Renal cortex interstitium (tissue), 11 donors: ENCODE data around the gene KCNQ1. TPM values are rescaled to one million over a fixed set of nuclear protein-coding genes. Genes with fewer than 3 reads are reported as not detected.

Experiments
- DNase-seq, 11 donors: peaks; one replicate each; pipeline ENCODE4 v3.0.0-alpha.2; 2013; ENCODE audit warnings: low read depth in 9 of 11, low spot score in 4 of 11; ENCODE audit errors: extremely low read depth in 1 of 11
- polyA plus RNA-seq, 3 donors: library from polyadenylated mRNA; unstranded; fragments of 120-200 nt; gene quantifications; one replicate each; pipeline ENCODE4 v1.2.1, GENCODE V29; 2013; ENCODE audit not compliant: insufficient read length in 3 of 3

Gene KCNQ1
- polyA plus RNA-seq, 3 donors, result 9.2 to 13.2 (median 10.6) TPM

- DNase-seq, result no peak
Observed at GRCh38 chr11:2587976-2588748, 143.4 kb downstream of the KCNQ1 start.

- DNase-seq, result no peak
Observed at GRCh38 chr11:2588809-2589537, 144.2 kb downstream of the KCNQ1 start.

GRCh38 chr11:2589538-2589934 is 144.7 kb downstream of the KCNQ1 start:
- no peak for DNase-seq

GRCh38 chr11:2590131-2590964 is 145.5 kb downstream of the KCNQ1 start:
- no peak for DNase-seq

- no peak for DNase-seq
Observed at GRCh38 chr11:2590965-2591754, 146.4 kb downstream of the KCNQ1 start.

- no peak for DNase-seq
Observed at GRCh38 chr11:2591805-2592204, 147.0 kb downstream of the KCNQ1 start.

- no peak for DNase-seq
Observed at GRCh38 chr11:2592559-2593392, 148.0 kb downstream of the KCNQ1 start.

GRCh38 chr11:2593393-2593950 is 148.7 kb downstream of the KCNQ1 start:
- no peak for DNase-seq

DNA sequence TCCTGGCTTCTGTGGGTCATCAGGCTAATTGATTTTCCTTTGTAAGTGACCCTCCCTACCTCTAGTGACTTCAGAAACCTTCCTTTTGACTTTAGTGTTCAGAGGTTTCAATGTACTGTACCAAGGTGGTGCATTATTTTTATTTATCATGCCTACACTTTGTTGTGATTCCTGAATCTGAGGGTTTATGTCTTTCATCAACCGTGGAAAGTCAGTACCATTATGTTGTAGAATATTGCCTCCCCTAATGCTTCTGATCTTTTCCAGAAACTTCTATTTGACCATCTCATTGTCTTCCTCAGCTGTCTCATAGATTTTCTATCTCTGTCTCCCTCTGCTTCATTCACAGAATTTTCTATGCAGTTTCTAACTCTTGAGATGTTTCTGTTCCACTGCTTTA is 149.5 kb downstream of the KCNQ1 start:
- DNase-seq, result no peak

GRCh38 chr11:2595204-2595603 is 150.4 kb downstream of the KCNQ1 start:
- DNase-seq, result no peak

DNA sequence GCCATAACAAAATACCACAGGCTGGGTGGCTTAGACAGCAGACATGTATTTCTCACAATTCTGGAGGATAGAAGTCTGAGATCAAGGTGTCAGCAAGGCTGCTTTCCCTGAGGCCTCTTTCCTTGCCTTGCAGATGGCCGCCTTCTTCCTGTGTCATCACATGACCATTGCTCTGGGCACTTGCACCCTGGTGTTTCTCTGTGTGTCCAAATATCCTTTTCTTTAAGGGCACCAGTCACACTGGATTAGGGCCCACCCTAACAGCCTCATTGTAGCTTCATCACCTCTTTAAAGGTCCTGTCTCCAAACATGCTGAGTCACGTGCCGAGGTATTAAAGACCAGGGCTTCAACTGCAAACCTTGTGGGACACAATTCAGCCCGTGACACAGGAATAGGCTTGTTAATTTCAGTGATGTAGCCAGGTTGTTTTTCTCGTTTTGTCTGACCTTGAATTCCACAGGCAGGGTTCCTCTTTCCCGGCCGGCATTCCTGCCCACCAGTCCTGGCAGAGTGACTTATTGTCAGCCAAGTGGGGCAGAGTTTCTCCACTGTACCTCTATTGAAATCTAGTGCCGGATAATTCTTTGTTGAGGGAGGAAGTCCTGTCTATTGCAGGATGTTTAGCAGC is 154.9 kb downstream of the KCNQ1 start:
- DNase-seq, result no peak

DNA sequence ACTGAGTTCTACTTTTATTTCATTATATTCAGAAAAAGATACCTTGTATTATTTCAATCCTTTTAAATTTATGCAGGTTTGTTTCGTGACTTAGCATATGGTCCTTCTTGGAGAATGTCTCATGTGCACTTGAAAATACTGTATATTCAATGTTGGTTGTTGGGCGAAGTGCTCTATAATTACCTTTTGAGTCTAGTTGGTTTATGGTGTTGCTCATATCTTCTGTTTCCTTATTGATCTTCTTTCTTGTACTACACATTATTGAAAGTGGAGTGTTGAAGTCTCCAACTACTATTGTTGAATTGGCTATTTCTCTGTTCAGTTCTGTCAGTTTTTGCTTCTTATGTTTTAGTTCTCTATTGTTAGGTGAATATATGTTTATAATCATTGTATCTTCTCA is 164.5 kb downstream of the KCNQ1 start:
- no peak for DNase-seq

DNA sequence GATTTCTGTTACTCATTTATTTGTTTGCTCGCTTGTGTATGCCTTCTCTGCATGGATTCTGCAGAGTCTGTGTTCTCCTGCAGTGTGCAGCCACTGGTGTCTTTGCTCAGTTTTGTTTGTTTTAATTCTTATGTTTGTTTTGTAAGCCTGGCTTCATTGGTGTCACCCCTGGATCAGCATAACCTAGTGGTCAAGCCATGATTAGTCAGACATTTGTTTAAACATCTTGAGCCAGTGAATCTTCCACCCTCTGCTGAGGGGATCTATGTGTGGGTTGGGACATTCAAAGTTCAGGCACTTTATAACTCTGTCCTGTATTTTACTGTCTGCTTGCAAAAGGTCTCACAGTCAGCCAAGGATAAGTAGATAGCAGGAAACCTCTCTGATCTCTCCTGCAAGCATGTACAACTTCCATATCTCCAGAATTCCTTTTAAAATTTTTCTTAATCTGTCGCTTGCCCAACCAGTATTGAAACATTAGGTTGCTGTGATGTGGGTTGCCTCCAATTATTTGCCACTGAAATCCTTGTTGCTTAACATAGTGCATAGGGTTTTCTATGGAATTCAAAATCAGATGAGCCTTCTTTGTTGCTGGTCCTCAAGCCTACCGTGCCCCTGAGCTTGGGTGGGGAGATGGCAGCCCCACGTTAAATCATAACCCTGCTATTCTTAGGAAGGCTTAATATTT is 168.2 kb downstream of the KCNQ1 start:
- DNase-seq, result no peak

GRCh38 chr11:2621894-2622293 is 177.1 kb downstream of the KCNQ1 start:
- no peak for DNase-seq

DNA sequence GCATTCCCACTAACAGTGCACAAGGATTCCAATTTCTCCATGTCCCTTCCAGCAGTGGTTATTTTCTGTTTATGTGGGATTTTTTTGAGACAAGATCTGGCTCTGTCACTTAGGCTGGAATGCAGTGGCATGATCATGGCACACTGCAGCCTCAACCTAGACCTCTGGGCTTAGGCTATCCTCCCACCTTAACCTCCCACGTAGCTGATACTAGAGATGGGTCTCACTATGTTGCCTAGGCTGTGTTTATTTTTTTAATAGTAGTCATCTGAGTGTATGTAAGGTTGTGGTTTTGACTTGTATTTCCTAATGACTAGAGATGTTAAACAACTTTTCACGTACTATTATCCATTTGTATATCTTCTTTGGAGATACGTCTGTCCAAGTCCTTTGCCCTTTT is 180.4 kb downstream of the KCNQ1 start:
- no peak for DNase-seq

GRCh38 chr11:2630679-2631078 is 185.9 kb downstream of the KCNQ1 start:
- DNase-seq, result no peak

DNA sequence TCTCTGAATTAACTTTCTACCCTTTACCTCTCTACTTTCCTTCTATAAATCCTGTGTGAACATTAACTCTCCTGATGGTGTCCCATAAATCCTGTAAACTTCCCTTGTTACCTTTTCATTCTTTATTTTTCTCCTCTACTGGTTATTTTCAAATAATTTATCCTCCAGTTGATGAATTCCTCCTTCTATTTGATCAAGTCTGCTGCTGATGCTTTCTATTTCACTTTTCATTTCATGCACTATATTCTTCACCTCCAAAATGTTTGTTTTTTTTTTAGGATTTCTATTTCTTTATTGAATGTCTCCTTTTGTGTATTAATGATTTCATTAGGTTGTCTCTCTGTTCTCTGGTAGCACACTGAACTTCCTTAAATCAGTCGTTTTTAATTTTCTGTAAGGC is 186.4 kb downstream of the KCNQ1 start:
- no peak for DNase-seq
